HEK293T (cell line): Measurements from ENCODE around the gene STX4.

Source experiments
- ARNT ChIP-seq: fragments of 450-650 bp; IDR thresholded peaks from 2 replicates; pipeline ENCODE4 v1.6.1; 2017; ENCODE audit warnings: mild to moderate bottlenecking
- BHLHE40 ChIP-seq: fragments of 450-650 bp; IDR thresholded peaks from 2 replicates; pipeline ENCODE4 v1.6.1; 2016; ENCODE audit warnings: mild to moderate bottlenecking, moderate library complexity, borderline replicate concordance
- ELF4 ChIP-seq: fragments of 450-650 bp; IDR thresholded peaks from 2 replicates; pipeline ENCODE4 v1.6.1; 2017; ENCODE audit warnings: antibody characterized with exemption
- FOXA1 ChIP-seq: fragments of 450-650 bp; IDR thresholded peaks from 2 replicates; pipeline ENCODE4 v1.6.1; 2016; ENCODE audit warnings: mild to moderate bottlenecking
- FOXK2 ChIP-seq: fragments of 450-650 bp; IDR thresholded peaks from 2 replicates; pipeline ENCODE4 v1.6.1; 2016; ENCODE audit warnings: mild to moderate bottlenecking
- FOXM1 ChIP-seq: fragments of 450-650 bp; IDR thresholded peaks from 2 replicates; pipeline ENCODE4 v1.6.1; 2017; ENCODE audit warnings: mild to moderate bottlenecking, borderline replicate concordance
- HDGF ChIP-seq: fragments of 450-650 bp; IDR thresholded peaks from 2 replicates; pipeline ENCODE4 v1.6.1; 2017; ENCODE audit warnings: antibody characterized with exemption, borderline replicate concordance
- NFRKB ChIP-seq: fragments of 450-650 bp; IDR thresholded peaks from 2 replicates; pipeline ENCODE4 v1.6.1; 2016; ENCODE audit warnings: mild to moderate bottlenecking, moderate library complexity
- SP1 ChIP-seq: fragments of 450-650 bp; IDR thresholded peaks from 2 replicates; pipeline ENCODE4 v1.6.1; 2017
- SUZ12 ChIP-seq: fragments of 450-650 bp; IDR thresholded peaks from 2 replicates; pipeline ENCODE4 v1.6.1; 2016; ENCODE audit warnings: mild to moderate bottlenecking
- TARDBP ChIP-seq: fragments of 450-650 bp; IDR thresholded peaks from 2 replicates; pipeline ENCODE4 v1.6.1; 2016
- ZNF384 ChIP-seq: fragments of 450-650 bp; IDR thresholded peaks from 2 replicates; pipeline ENCODE4 v1.6.1; 2016
- TF ChIP-seq, protein P1 (sequence below): fragments of 450-650 bp; IDR thresholded peaks from 2 replicates; pipeline ENCODE4 v1.6.1; 2016

DNA sequence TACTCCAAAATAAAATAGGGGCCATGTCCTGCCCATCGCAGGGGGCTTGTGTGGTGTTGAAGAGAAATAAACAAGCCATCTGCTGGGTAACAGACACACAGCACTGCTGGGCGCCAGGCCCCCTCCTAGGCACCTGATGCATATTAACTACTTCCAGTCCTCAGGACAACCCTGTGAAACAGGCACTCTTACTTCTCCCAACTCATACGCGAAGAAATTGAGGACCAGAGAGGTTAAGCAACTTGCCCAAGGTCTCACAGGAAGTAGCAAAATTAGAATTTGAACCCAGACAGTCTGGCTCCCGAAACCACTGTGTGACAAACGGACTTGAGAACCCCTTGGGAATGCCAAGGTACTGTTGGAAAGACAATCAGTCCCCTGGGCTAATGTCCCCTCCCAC is 25.7 kb upstream of the STX4 start:
- TF ChIP-seq ARNT (no peak), FOXK2 (no peak), ZNF384 (no peak), BHLHE40 (no peak), TARDBP (no peak), FOXM1 (no peak), SP1 (no peak), SUZ12 (no peak), ELF4 (no peak), FOXA1 (no peak), NFRKB (no peak), HDGF (no peak)
- TF ChIP-seq, protein P1, sequence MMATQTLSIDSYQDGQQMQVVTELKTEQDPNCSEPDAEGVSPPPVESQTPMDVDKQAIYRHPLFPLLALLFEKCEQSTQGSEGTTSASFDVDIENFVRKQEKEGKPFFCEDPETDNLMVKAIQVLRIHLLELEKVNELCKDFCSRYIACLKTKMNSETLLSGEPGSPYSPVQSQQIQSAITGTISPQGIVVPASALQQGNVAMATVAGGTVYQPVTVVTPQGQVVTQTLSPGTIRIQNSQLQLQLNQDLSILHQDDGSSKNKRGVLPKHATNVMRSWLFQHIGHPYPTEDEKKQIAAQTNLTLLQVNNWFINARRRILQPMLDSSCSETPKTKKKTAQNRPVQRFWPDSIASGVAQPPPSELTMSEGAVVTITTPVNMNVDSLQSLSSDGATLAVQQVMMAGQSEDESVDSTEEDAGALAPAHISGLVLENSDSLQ = no peak
